HUES64 (cell line): Measurements from ENCODE around the gene FGF8.

Experiments used
- H3K27ac ChIP-seq: 2 replicates; pipeline ENCODE4 v1.7.0; 2013; ENCODE audit warnings: low read depth, low read length, inconsistent platforms
- H3K27me3 ChIP-seq: 2 replicates; pipeline ENCODE4 v1.6.1; 2013; ENCODE audit warnings: mild to moderate bottlenecking, low read length; ENCODE audit not compliant: insufficient read depth
- H3K36me3 ChIP-seq: 2 replicates; pipeline ENCODE4 v1.6.1; 2013; ENCODE audit warnings: mild to moderate bottlenecking, low read length; ENCODE audit not compliant: insufficient read depth
- H3K4me1 ChIP-seq: 2 replicates; pipeline ENCODE4 v1.6.1; 2013; ENCODE audit warnings: mild to moderate bottlenecking, low read length, moderate library complexity; ENCODE audit not compliant: insufficient read depth
- H3K4me3 ChIP-seq: 2 replicates; pipeline ENCODE4 v1.5.1; 2013; ENCODE audit warnings: mild to moderate bottlenecking, low read length, moderate library complexity
- H3K9ac ChIP-seq: 2 replicates; pipeline ENCODE4 v1.6.1; 2013; ENCODE audit warnings: mild to moderate bottlenecking, low read depth, low read length
- H3K9me3 ChIP-seq: 2 replicates; pipeline ENCODE4 v1.6.1; 2013; ENCODE audit warnings: low read depth, low read length; ENCODE audit not compliant: insufficient read depth
- WGBS: fragments of 150-250, 120-280 bp; methylation state at CpG from one replicate; pipeline ENCODE4 v1.1.7; 2013; ENCODE audit warnings: missing lambda C conversion rate; 5-methylcytosine and 5-hydroxymethylcytosine counted together

FGF8 gene

GRCh38 chr10:101773923-101774588 is 1.9 kb downstream of the FGF8 start:
- 15% methylated on average over 9 of the region's 13 CpGs for WGBS
- Histone ChIP-seq H3K36me3 (no peaks in the 10 kb centered on the region), H3K27ac (no peak overlapping the region), H3K4me3 (peak overlapping the region; percentile 49), H3K9me3 (no peaks in the 10 kb centered on the region), H3K4me1 (peaks cover 41% of the 10 kb centered on the region), H3K27me3 (peaks cover 80% of the 10 kb centered on the region), H3K9ac (0 out of 2 replicates have a peak overlapping the region, but pooled peaks have one; percentile 0)

- Histone ChIP-seq H3K4me3 (peak overlapping the region; percentile 49), H3K9me3 (no peaks in the 10 kb centered on the region), H3K9ac (0 out of 2 replicates have a peak overlapping the region, but pooled peaks have one; percentile 0), H3K27ac (no peak overlapping the region), H3K4me1 (peaks cover 37% of the 10 kb centered on the region), H3K36me3 (no peaks in the 10 kb centered on the region), H3K27me3 (peaks cover 71% of the 10 kb centered on the region)
- 32% methylated on average over 21 of the region's 21 CpGs for WGBS
These were observed 2.8 kb downstream of the FGF8 start for GRCh38 chr10:101772895-101773761.

- 88% methylated on average over 6 of the region's 6 CpGs for WGBS
- peaks cover 62% of the 10 kb centered on the region for H3K27me3 ChIP-seq
- no peak overlapping the region for H3K27ac ChIP-seq
- H3K9ac ChIP-seq, result no peak overlapping the region
- H3K4me1 ChIP-seq, result peaks cover 33% of the 10 kb centered on the region
- H3K9me3 ChIP-seq, result no peaks in the 10 kb centered on the region
- H3K36me3 ChIP-seq, result no peaks in the 10 kb centered on the region
- H3K4me3 ChIP-seq, result no peak overlapping the region
These were observed 3.7 kb downstream of the FGF8 start for GRCh38 chr10:101772017-101772894.

GRCh38 chr10:101771380-101771779 is 4.5 kb downstream of the FGF8 start:
- Histone ChIP-seq H3K4me1 (peaks cover 33% of the 10 kb centered on the region), H3K27me3 (peaks cover 53% of the 10 kb centered on the region), H3K27ac (no peak overlapping the region), H3K4me3 (no peak overlapping the region), H3K36me3 (no peaks in the 10 kb centered on the region), H3K9ac (no peak overlapping the region), H3K9me3 (no peaks in the 10 kb centered on the region)
- 93% methylated on average over 10 of the region's 10 CpGs for WGBS

- 94% methylated on average over 41 of the region's 41 CpGs for WGBS
- Histone ChIP-seq H3K9ac (no peak overlapping the region), H3K27me3 (peaks cover 48% of the 10 kb centered on the region), H3K36me3 (no peaks in the 10 kb centered on the region), H3K9me3 (no peaks in the 10 kb centered on the region), H3K27ac (no peak overlapping the region), H3K4me1 (peaks cover 33% of the 10 kb centered on the region), H3K4me3 (no peak overlapping the region)
These were observed 5.3 kb downstream of the FGF8 start for GRCh38 chr10:101770331-101771215.

DNA sequence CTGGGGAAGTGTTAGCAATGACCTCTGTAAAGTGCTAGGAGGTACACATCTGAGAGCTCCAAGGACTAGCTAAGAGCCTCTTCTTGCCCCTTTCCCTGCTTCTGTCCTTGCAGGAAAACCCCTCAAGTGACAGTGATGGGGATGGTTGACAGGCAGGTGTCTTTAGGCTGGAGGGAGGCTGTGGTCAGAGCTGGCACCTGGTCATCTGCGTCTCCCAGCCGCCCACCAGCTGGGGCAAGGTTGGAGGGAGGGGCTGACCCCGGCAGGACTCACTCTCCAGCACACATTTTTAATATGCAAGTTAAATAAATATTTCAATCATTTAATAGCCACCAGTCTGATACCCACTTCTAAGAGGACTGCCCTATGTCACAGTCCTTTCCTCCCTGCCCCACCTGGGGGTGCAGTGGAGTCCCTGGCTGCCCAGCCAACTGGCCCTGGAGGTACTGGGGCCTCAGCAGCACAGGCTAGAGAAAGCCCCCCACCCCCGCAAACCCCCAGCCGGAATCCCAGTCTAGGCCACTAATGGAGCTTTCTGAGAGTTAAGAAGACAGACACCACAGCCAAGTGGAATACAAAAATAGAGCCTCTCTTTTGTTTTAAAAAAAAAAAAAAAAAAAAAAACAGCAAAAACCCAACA is 6.3 kb downstream of the FGF8 start:
- WGBS, result 96% methylated on average over 2 of the region's 5 CpGs
- no peak overlapping the region for H3K4me3 ChIP-seq
- no peak overlapping the region for H3K27ac ChIP-seq
- no peaks in the 10 kb centered on the region for H3K36me3 ChIP-seq
- peaks cover 32% of the 10 kb centered on the region for H3K4me1 ChIP-seq
- no peaks in the 10 kb centered on the region for H3K9me3 ChIP-seq
- peaks cover 44% of the 10 kb centered on the region for H3K27me3 ChIP-seq
- H3K9ac ChIP-seq, result no peak overlapping the region

DNA sequence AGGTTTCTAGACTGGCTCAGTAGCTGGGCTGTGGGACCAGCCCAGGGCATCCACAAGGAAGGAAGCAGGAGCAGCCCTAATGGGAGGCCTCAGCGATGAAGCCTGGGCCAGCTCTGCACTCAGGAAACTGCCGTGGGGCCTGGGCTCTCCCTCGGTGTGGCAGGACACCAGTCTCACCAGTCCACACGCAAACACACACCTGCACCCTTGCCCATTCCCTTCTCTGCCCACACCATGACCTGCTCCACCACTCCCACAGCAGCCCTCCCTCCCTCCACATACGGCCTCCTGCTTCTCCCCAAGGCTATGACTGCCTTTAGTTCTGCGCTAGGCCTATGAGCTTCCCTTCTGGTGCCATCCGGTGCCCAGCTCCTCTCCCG is 7.1 kb downstream of the FGF8 start:
- no peak overlapping the region for H3K9ac ChIP-seq
- no peak overlapping the region for H3K4me3 ChIP-seq
- peaks cover 23% of the 10 kb centered on the region for H3K4me1 ChIP-seq
- H3K9me3 ChIP-seq, result no peaks in the 10 kb centered on the region
- H3K27me3 ChIP-seq, result peaks cover 35% of the 10 kb centered on the region
- WGBS, result 90% methylated on average over 8 of the region's 8 CpGs
- H3K27ac ChIP-seq, result no peak overlapping the region
- H3K36me3 ChIP-seq, result no peaks in the 10 kb centered on the region

GRCh38 chr10:101767966-101768790 is 7.7 kb downstream of the FGF8 start:
- WGBS, result 67% methylated on average over 14 of the region's 14 CpGs
- H3K27ac ChIP-seq, result no peak overlapping the region
- H3K27me3 ChIP-seq, result peaks cover 29% of the 10 kb centered on the region

DNA sequence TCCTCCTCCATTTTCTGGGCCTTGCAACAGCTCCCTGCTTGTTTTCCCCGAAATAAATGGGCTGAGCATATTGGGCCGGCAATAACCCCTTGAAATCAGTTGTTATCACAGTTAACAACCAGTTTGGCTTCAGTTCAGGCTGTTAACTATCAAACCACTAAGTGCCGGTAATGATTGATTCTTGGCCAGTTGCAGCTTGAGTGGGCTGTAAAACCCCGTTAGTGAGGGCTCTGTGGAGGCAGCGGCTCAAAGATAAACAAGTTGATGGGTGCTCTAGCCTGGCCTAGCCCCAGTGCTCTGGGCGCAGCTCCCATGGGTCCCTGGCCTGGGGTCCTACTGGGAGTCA is 8.3 kb downstream of the FGF8 start:
- H3K27me3 ChIP-seq, result peaks cover 23% of the 10 kb centered on the region
- peaks cover 12% of the 10 kb centered on the region for H3K4me1 ChIP-seq
- WGBS, result 90% methylated on average over 6 of the region's 6 CpGs
- H3K9me3 ChIP-seq, result no peaks in the 10 kb centered on the region
- H3K27ac ChIP-seq, result no peak overlapping the region
- no peak overlapping the region for H3K9ac ChIP-seq
- H3K36me3 ChIP-seq, result no peaks in the 10 kb centered on the region
- H3K4me3 ChIP-seq, result no peak overlapping the region

More at GRCh38 chr10:101767966-101768790, 7.7 kb downstream of the FGF8 start:
- peaks cover 18% of the 10 kb centered on the region for H3K4me1 ChIP-seq
- H3K36me3 ChIP-seq, result no peaks in the 10 kb centered on the region
- no peak overlapping the region for H3K9ac ChIP-seq
- no peaks in the 10 kb centered on the region for H3K9me3 ChIP-seq
- no peak overlapping the region for H3K4me3 ChIP-seq
